HG02588 (cell line): ENCODE results near the gene PACSIN2.
"Not testable (repeated sequence)": the region's sequence is repeated elsewhere in the genome, so short reads cannot be mapped to it uniquely, and the experiment has no call there.

Experiments
- ATAC-seq: cut with Tn5 transposase; IDR thresholded peaks from one replicate; pipeline ENCODE4 v1.9.1; 2021; ENCODE audit warnings: mild to moderate bottlenecking, moderate library complexity; ENCODE audit not compliant: unreplicated experiment

PACSIN2 gene

DNA sequence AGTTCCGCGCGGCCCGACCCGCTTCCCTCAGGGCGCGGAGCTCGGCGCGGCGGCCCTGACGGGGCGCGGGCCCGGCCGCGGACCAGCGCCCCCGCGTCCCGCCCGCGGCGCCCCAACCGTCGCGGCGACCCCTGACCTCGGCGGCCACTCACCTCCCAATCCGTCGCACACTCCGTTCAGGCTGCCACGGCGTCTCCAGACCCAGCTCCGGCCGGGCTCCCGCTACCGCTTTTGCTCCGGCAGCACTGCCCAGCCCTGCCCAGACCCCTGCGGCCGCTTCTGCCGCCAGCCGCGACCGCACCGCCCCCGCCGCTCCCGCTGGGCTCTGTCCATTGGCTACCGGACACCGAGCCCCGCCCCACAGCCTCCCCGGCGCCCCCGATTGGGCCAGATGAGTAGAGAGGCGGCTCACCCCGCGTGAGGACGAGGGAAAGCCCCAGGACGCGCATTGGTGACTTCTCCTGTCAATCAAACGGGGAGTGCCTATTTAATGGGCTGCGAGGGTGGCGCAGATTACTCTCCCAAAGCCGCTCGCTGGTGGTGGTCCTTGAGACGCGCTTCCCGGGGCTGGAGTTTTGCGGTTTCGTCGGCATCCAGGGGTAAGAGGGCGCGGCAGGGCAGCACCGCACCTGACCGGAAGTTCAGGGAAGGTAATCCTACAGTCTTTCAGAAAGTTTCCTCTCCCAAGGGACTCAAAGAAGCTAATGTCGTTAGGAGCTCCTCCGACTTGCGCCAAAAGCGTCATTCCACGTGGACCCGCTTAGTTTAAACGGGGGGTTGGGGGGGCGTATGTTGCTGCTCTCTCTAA lies at the start of gene PACSIN2:
Gene PACSIN2, minus strand, starts transcription at position 281 of the 808 bp plus-strand sequence. CDS start 103,069 bp downstream, outside the sequence.
- ATAC-seq: peak; percentile 91

- no peak for ATAC-seq
Observed at GRCh38 chr22:43060183-43060582, 45.2 kb upstream of the PACSIN2 start.

GRCh38 chr22:43057641-43058040 lies 42.7 kb upstream of the PACSIN2 start:
- no peak for ATAC-seq

DNA sequence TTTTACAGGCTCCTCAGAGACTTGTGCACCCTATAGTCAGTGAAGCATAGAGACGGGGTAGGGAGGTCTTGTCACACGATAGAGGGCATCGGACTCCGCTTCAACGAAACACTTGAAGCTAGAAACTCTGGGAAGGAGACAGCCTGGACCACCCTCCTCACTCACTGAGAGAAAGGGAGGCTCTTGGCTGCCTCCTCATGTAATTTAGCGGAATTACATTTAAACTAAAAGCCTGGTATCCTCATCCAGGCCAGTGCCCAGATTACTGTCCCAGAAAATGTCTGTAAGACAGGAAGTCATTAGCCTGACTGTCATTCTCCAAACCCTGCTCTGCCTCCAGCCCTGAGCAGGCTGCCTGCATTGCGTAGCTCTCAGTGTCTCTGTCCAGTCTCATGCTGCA lies 38.2 kb upstream of the PACSIN2 start:
- ATAC-seq: no peak

- no peak for ATAC-seq
Observed at GRCh38 chr22:43050995-43051394, 36.0 kb upstream of the PACSIN2 start.

DNA sequence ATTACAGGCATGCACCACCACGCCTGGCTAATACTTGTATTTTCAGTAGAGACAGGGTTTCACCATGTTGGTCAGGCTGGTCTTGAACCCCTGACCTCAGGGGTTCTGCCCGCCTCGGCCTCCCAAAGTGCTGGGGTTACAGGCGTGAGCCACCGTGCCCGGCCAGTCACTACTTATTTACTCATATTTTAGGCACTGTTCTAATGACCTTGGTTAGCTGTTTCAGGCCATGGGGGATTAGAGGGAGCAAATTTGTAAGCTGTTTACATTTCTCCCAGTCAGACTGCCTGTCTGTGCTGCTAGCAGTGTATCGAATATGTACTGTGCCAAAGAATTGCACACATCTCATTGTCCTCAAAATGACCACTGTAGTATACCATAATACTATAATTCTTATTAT lies 32.7 kb upstream of the PACSIN2 start:
- ATAC-seq: no peak

- ATAC-seq: no peak
Observed at GRCh38 chr22:43044290-43044712, 29.4 kb upstream of the PACSIN2 start.

DNA sequence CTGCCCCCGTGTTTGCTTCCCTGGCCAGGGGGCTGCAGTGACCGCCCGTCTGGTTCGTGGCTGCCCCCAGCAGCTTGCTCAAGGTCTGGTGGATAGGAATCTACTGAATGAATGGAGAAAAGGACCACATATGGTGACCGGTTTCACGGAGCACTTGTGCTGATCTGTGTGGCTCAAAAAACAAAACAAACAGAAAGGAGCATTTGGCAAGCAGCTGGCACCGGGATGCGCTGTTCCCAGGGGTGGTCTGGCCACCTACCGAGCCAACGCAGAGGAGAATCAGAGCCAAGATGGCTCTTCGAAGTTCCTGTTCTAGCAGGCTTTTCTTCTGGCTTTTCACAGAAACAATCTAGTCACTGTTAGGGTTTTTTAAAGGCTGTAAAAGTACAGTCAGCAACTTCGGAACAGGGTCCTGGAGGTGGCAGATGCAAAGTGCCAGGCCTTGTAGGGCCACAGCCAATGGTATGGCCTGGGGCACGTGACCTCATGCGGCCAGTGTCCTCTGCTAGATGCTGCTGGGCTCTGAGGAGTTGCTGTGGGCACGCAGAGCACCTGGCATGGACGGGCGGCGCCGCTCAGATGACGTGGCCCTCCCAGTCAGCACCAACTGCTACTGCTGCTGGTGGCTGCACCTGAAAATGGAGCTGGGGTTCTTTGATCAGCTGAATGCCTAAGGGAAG lies 27.3 kb upstream of the PACSIN2 start:
- ATAC-seq: no peak

- ATAC-seq: no peak
Observed at GRCh38 chr22:43039800-43040199, 24.9 kb upstream of the PACSIN2 start.

DNA sequence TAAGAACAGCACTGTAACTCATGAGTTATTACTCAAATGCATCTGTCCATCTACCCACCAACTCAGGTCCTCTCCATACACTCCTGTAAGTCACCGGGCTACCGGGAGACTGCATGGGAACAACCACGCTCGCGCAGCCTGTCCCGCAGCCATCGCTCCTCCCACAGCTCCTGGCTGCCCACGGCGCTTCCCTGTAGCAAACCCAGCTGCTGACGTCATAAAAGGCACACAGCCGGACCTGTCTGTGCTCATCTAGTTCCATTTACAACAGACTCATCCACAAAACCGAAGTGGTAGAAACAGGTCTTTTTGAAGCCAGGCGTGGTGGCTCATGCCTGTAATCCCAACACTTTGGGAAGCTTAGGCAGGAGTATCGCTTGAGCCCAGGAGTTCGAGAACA lies 23.4 kb upstream of the PACSIN2 start:
- no peak for ATAC-seq

DNA sequence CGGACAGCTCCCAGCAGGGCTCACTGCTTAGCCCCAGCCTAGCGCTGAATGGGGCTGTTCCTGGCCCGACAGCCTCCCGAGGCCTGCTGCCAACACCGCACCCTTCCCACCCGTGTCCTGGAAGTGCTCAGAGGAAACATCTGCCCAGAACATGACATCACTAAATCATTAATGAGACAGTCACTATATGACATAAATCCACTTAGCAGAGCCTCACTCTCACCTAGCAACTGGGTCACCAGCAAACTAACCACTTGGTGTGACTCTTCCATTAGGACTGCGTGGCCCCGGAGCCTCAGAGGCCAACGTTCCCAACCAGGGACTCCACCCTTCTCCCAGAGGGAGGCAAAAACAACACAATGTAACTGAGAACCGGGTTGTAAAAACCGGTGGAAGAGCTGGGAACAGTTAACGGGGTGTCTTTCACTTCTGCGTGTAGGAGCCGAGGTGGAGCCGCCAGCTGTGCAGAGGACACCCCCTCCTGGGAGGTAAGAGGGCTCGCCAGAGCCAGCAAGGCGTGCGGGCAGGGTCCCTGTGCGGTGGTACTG lies 21.4 kb upstream of the PACSIN2 start:
- ATAC-seq: no peak

DNA sequence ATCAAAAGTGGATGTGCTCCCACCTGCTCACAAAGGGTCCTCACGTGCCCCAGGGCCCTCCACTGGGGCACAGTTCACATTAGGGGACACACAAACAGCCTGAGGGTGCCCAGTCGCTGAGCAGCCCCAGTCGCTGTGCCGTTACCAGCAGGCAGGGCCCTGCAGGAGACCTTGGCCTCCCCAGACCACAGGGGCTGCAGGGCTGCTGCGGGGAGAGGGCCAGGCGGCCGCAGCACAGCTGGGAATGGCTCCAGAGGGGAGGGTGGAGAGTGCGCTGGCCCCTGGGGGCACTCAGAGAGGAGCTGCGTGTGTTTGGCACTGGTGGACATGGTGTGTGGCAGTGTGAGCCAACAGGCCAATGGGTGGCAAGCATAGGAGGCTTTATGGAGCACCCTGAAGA lies 20.3 kb upstream of the PACSIN2 start:
- ATAC-seq: no peak

DNA sequence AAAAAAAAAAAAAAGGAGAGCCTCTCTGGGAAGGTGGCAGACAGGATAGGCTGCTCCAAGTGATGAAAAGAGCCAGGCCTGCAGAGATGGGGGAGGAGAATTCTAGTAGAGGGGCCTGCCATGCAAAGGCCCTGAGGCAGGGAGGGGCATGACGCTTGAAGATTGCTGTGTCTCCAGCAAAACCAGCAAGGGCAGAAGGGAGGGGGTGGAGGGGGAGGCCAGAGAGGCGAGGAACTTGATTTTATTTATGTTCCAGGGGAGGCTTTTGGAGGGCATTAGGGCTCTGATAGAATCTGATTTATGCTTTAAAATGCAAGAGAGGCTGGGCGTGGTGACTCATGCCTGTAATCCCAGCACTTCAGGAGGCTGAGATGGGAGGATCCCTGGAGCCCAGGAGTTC lies 16.7 kb upstream of the PACSIN2 start:
- no peak for ATAC-seq

DNA sequence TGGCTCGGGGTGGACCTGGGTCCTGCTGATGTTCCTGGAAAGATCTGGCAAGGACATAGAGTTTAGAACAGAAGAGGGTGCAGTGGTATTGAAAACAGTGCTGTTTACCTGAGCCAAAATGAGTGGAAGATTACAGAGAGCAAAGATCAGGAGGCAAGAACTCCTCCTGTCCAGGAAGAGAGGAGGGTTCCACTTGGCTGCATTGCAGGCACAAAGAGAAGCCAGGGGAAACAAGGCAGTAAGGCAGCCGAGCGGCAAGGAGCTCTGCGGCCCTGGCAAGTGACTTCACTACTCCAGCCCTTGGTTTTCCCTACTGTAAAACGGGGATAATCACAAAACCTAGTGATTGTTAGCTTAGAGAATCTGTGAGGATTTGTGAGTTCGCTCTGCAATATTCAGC lies 3.7 kb upstream of the PACSIN2 start:
- ATAC-seq: no peak

DNA sequence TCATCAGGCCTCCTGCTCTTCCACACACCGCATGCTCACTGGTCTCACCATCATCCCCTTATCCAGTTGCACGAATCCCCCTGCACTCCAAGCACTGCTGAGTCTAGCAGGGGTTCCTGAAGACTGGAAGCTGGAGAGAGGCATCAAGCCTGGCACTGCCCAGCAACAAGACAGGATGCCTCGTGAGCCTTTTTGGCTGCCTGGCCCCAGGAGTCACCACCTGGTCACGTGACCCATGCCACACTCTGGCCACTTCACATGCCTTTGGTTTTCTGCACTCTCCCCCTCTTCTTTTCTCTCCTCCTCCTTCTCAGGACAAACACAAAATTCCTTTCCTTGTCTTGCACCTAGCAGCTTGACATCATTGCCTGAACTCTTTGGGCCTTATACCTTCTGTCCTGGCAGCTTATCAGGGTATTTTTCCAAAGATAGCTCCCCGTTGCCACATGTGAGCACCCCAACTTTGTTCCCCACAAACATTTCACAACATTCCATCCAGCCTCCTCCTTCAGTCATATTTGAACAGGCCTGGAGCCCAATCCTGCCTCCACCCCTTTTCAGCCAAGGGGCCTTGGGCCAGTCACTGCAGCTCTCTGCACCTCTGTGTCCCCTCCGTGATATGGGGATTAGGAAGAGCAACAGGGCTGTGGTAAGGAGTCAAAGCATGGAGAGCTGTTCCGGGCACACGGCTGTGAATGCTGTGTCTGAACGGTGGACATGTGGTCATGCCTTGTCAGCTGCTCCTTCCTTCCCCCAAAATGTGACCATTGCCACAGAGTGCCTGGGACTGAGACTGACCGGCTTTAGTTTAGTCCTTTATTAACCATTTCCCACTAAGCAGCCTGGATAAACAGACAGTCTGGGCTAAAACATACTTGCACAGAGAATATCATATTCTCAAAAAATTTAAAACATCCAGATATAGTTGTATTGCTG lies 2.8 kb upstream of the PACSIN2 start:
- ATAC-seq: no peak

DNA sequence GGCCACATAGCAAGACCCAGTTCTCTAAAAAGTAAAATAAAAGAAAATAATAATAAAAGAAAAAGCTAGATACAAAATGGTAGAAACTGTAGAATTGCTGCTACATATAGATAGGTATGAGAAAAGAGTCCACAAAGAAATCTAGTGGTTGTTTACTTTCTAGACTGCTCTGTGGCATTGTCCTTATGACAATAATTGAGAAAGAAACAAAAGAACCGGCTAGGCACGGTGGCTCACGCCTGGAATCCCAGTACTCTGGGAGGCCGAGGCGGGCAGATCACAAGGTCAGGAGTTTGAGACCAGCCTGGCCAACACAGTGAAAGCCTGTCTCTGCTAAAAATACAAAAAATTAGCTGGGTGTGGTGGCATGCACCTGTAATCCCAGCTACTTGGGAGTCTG lies 1.2 kb upstream of the PACSIN2 start:
- ATAC-seq: not testable (repeated sequence)

DNA sequence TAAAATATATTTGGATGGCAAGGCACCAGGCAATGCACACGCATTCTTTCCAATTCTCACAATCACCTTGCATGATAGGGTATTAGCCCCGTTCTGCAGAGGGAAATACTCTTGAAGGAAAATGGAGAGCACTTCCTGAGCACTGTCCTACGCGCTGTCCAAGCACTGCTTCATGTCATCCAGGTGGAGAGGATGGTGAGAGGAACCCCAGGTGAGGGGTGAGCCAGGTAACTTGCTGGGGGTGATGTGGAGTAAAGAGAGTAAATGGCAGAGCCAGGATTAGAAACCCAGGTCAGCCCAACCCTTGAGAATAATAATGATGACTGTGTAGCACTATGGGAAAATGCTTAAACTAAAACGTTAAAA lies 711 bp upstream of the PACSIN2 start:
- no peak for ATAC-seq

GRCh38 chr22:43014316-43014868 lies 557 bp downstream of the PACSIN2 start:
- ATAC-seq: no peak

- ATAC-seq: no peak
Observed at GRCh38 chr22:43013355-43014315, 1.3 kb downstream of the PACSIN2 start.

GRCh38 chr22:43012390-43012789 lies 2.6 kb downstream of the PACSIN2 start:
- ATAC-seq: no peak
